H1 (cell line): Measurements from ENCODE around the gene SLC35E1. TPM values are rescaled to one million over a fixed set of nuclear protein-coding genes. Genes with fewer than 3 reads are reported as not detected.

ENCODE experiments used
- ASH2L ChIP-seq: fragments of 200-600, 300-600 bp; sonication (generic); IDR thresholded peaks from one replicate; pipeline ENCODE4 v1.7.1; 2017; ENCODE audit warnings: low read length
- polyA plus RNA-seq, 7 experiments: library from polyadenylated mRNA; depleted of rRNA in 3 of 7; stranded (reverse) in 5 of 7; unstranded in 2 of 7; fragments of >200 nt in 5 of 7; fragments of 200-250 nt in 2 of 7; gene quantifications; 1 replicate in 5 of 7; 2 replicates in 1 of 7; 4 replicates in 1 of 7; pipeline versions ENCODE4 v1.2.1 to v1.2.3, GENCODE V29; 2011 to 2013; ENCODE audit warnings: missing spikeins in 2 of 7, mixed read lengths in 2 of 7
- total RNA-seq: library from RNA; stranded (reverse); fragmentation: NEBNext Ultra II Directional; extraction: Animal tissue kit (Norgen Biotek cat#: 25700); gene quantifications from 2 replicates; pipeline ENCODE4 v1.2.1, GENCODE V29; 2021

The SLC35E1 gene
- total and polyA plus RNA-seq, 2 of the 8 experiments (the other 6 are each of a cell fraction or from before 2014, with no cell fraction given) = 26.0 to 31.9 TPM

GRCh38 chr19:16564842-16565241, 7.4 kb downstream of the SLC35E1 start (continued):
- TF ChIP-seq ASH2L = no peak
